LNCaP clone FGC (cell line): ENCODE results near the gene OXSR1.
A peak's percentile ranks its signal among the peaks of the same experiment; 100 is the strongest.

Source experiments
- DNase-seq: peaks from one replicate; pipeline ENCODE4 v3.0.0-alpha.2; 2011; ENCODE audit warnings: low read depth
- H3K4me3 ChIP-seq: 2 replicates; pipeline ENCODE4 v1.5.1; 2011; ENCODE audit warnings: mild to moderate bottlenecking, low read depth, low read length, control low read depth
- TF ChIP-seq, protein P1 (sequence below): IDR thresholded peaks from 2 replicates; pipeline ENCODE4 v1.5.1; 2012; ENCODE audit warnings: mild to moderate bottlenecking; ENCODE audit not compliant: control insufficient read depth, insufficient read depth; ENCODE audit errors: extremely low read depth

The OXSR1 gene

DNA sequence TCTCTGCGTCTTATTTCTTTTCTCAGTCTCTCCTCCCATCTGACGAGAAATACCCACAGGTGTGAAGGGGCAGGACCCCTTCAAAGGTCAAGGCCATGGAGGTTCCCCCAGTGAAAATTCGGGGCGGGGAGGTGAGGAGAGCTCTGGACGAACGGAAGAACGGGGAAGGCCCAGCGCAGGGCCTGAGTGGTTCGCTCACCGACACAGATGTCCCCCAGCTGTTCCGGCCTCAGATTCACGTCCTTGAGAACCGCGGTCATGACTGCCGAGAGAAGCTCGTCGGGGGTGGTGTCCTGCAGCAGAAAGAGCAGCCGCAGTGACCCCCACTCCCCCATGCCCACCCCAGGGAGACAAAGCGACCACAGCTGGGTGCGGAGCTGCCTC is 29.0 kb upstream of the OXSR1 start:
- no peak for DNase-seq
- TF ChIP-seq, protein P1, sequence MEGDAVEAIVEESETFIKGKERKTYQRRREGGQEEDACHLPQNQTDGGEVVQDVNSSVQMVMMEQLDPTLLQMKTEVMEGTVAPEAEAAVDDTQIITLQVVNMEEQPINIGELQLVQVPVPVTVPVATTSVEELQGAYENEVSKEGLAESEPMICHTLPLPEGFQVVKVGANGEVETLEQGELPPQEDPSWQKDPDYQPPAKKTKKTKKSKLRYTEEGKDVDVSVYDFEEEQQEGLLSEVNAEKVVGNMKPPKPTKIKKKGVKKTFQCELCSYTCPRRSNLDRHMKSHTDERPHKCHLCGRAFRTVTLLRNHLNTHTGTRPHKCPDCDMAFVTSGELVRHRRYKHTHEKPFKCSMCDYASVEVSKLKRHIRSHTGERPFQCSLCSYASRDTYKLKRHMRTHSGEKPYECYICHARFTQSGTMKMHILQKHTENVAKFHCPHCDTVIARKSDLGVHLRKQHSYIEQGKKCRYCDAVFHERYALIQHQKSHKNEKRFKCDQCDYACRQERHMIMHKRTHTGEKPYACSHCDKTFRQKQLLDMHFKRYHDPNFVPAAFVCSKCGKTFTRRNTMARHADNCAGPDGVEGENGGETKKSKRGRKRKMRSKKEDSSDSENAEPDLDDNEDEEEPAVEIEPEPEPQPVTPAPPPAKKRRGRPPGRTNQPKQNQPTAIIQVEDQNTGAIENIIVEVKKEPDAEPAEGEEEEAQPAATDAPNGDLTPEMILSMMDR = no peak
- peak overlapping the region; percentile 84 for H3K4me3 ChIP-seq

DNA sequence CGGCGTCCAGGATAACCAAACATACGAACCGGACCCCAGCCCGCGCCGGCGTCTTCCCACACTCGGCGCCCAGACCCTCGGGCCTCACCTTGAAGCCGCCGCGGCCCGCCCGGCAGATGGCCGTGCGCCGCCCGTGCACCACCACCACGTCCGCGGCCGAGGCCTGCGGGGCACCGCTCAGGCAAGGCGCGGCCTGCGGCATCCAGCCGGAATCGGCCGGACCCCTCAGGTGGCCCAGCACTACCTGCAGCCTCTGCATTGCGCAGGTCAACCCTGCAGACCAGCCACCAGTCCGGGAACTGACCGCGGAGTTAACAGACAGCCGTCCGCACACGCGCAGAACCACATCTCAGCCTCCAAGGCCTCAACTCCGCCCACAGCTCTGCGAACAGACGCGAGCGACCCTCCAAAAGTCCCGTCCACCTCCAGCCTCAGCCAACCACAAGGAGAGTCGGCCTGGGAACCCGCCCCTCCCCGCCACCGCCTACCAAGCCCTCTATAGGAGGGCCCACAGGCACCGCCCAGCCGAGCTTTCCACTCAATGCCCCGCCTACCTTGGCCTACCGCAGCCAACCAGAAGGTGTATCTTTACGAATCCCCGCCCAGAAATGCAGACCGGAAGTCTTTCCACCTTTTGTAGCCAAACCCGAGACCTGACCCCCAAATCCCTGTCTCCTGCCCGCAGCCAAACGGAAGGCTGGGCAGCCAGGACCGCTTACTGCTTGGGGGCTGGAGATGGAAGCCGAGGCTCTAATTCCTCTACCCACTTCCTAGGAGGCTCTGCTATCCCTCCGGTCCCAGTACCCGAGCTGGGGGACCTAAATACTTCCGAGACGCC is 28.3 kb upstream of the OXSR1 start, which contains the start of gene ACAA1:
Gene ACAA1 (minus strand): TSS at position 351 of the 838 bp plus-strand sequence. CDS start 92 bp downstream, at position 259.
- TF ChIP-seq, protein P1 = no peak
- peak; percentile 98 for DNase-seq
- peak within 1 kb of the TSS; percentile 84 for H3K4me3 ChIP-seq

DNA sequence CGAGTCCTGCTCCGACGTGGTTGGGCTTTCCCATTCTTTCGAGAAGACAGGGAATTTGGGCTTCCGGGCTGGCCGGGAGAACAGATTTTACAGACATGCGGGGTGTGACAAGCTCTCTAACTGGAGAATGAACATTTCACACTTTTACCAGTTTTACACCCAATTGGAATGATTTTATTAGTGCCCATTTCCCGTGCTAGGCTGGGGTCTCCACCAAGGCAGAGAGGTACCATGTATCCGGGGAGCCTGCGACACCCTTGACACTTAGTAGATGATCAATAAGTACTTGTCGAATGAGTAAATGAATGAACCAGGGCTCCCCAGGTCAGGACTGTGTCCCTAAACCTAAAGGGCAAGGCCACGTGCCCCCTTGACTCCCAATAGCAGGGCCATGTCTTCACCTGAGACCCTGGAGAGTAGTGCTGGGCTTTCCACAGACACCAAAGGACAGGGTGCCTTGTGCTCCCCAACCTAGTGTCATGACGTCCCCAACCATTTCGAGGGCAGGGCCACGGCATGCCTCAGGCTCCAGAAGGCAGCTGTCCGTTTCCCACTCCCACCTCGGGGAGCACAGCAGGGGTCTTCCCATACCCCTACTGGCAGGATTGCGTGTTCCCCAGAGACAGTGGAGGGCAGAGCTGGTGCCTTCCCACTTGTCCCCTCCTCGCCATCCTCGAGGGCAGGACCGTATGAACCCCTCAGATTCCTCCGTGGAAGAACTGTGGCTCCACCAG is 27.6 kb upstream of the OXSR1 start:
- H3K4me3 ChIP-seq = peak overlapping the region; percentile 84
- TF ChIP-seq, protein P1 = no peak
- DNase-seq = no peak

DNA sequence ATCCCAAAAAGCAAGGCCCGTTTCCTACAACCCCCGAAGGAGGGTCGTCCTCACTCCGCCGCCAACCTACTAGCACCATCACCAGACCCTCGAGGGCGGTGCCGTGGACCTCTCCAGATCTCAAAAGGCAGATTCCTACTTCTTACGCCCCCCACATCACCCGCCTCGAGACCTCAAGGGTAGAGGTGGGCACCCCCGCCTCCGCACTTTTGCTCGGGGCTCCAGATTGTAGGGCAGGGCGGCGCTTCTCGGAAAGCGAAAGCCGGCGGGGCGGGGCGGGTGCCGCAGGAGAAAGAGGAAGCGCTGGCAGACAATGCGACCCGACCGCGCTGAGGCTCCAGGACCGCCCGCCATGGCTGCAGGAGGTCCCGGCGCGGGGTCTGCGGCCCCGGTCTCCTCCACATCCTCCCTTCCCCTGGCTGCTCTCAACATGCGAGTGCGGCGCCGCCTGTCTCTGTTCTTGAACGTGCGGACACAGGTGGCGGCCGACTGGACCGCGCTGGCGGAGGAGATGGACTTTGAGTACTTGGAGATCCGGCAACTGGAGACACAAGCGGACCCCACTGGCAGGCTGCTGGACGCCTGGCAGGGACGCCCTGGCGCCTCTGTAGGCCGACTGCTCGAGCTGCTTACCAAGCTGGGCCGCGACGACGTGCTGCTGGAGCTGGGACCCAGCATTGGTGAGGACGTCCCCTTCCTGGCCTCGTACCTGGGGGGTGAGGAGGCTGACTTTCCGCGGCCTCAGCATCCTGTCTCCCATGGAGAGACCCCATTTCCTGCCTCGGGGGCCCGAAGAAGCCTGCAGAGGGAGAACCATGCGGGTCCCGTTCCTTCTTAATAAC is 26.8 kb upstream of the OXSR1 start, which contains the start of gene MYD88:
Gene MYD88 (plus strand): TSS at position 313 of the 842 bp plus-strand sequence. CDS start 40 bp downstream, at position 353.
- H3K4me3 ChIP-seq = peak within 1 kb of the TSS; percentile 84
- TF ChIP-seq, protein P1 = no peak
- DNase-seq = no peak

DNA sequence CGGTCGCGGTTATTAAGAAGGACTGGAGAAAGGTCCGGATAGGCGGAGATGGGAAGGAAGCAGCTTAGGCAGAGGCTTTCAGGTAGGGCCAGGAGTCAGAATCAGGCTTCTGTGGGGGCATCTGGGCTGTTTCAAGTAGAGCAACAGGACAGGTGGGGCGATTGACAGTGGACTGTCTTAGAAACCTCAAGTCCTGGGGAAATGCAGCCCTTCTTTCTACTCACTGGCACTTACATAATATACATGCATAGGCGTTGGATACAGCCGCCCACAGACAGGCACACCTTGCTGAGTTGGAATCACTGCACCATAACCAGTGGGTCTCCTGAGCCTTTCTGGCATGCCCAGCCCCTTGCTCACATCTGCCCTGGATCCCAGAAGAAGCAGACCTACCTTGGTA is 26.1 kb upstream of the OXSR1 start:
- H3K4me3 ChIP-seq = peak overlapping the region; percentile 84
- TF ChIP-seq, protein P1 = no peak
- no peak for DNase-seq

DNA sequence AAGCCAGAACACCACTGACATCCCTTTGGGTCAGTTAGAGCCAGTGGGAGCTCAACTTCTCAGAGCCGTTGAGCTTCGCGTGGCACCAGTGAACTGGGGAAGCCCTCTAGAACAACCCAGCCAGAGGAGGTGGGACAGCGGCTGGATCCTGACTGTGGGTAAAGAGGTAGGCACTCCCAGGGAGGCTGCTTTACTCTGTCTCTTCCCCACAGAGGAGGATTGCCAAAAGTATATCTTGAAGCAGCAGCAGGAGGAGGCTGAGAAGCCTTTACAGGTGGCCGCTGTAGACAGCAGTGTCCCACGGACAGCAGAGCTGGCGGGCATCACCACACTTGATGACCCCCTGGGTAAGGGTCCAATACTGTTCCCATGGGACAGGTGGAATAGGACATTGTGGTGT is 25.7 kb upstream of the OXSR1 start:
- H3K4me3 ChIP-seq = peak overlapping the region; percentile 84
- no peak for DNase-seq
- TF ChIP-seq, protein P1 = no peak
